Effector memory CD4-positive, alpha-beta T cell (primary cell): ENCODE measurements around the gene ZNF646.
A peak's percentile ranks its signal among the peaks of the same experiment; 100 is the strongest.

Source experiments
- DNase-seq, 3 donors: peaks; one replicate each; pipeline ENCODE4 v3.0.0-alpha.2; 2020
- H3K27ac ChIP-seq: 2 replicates; pipeline ENCODE4 v1.7.0; 2013; ENCODE audit warnings: mild to moderate bottlenecking, low read length, moderate library complexity; ENCODE audit not compliant: insufficient read depth, poor library complexity, severe bottlenecking
- H3K27me3 ChIP-seq: replicated peaks from 2 replicates; pipeline ENCODE4 v1.7.0; 2013; ENCODE audit warnings: mild to moderate bottlenecking, low read length; ENCODE audit not compliant: insufficient read depth, control insufficient read depth, poor library complexity, severe bottlenecking
- H3K36me3 ChIP-seq: 2 replicates; pipeline ENCODE4 v1.7.0; 2013; ENCODE audit warnings: mild to moderate bottlenecking, low read length, moderate library complexity; ENCODE audit not compliant: control insufficient read depth, insufficient read depth
- H3K4me1 ChIP-seq: 2 replicates; pipeline ENCODE4 v1.7.0; 2013; ENCODE audit warnings: low read length, mild to moderate bottlenecking; ENCODE audit not compliant: control insufficient read depth, insufficient read depth, poor library complexity, severe bottlenecking
- H3K4me3 ChIP-seq: 2 replicates; pipeline ENCODE4 v1.7.0; 2013; ENCODE audit warnings: low read length, low read depth, mild to moderate bottlenecking; ENCODE audit not compliant: insufficient read depth, poor library complexity, severe bottlenecking
- H3K9me3 ChIP-seq: 2 replicates; pipeline ENCODE4 v1.7.0; 2013; ENCODE audit warnings: mild to moderate bottlenecking, low read length, moderate library complexity; ENCODE audit not compliant: control insufficient read depth

ZNF646 gene

GRCh38 chr16:31117384-31118222 lies 43.4 kb downstream of the ZNF646 start, which contains the start of gene KAT8:
TSS of gene KAT8 (plus strand) at chr16:31117664. CDS start at chr16:31117682, 18 bp downstream.
- peak; percentile 94 to 97 (median 96) for DNase-seq
- Histone ChIP-seq H3K9me3 (no peaks in the 10 kb centered on the region), H3K27me3 (no peaks in the 10 kb centered on the region), H3K4me1 (peaks cover 5% of the 10 kb centered on the region), H3K36me3 (peaks cover 23% of the 10 kb centered on the region), H3K4me3 (peak within 1 kb of the TSS; percentile 62), H3K27ac (peak within 1 kb of the TSS; percentile 90)

- peaks cover 5% of the 10 kb centered on the region for H3K4me1 ChIP-seq
- no peak for DNase-seq
- H3K36me3 ChIP-seq, result peaks cover 23% of the 10 kb centered on the region
- peak overlapping the region; percentile 90 for H3K27ac ChIP-seq
- H3K27me3 ChIP-seq, result no peaks in the 10 kb centered on the region
- H3K9me3 ChIP-seq, result no peaks in the 10 kb centered on the region
- H3K4me3 ChIP-seq, result peak overlapping the region; percentile 62
These were observed 44.3 kb downstream of the ZNF646 start for GRCh38 chr16:31118223-31119155.

GRCh38 chr16:31120129-31120528 lies 45.9 kb downstream of the ZNF646 start:
- no peak overlapping the region for H3K27ac ChIP-seq
- peaks cover 27% of the 10 kb centered on the region for H3K36me3 ChIP-seq
- no peak for DNase-seq

GRCh38 chr16:31125844-31126243 lies 51.6 kb downstream of the ZNF646 start:
- H3K27me3 ChIP-seq, result no peaks in the 10 kb centered on the region
- no peak overlapping the region for H3K27ac ChIP-seq
- H3K9me3 ChIP-seq, result no peaks in the 10 kb centered on the region
- no peak for DNase-seq
- H3K36me3 ChIP-seq, result peaks cover 34% of the 10 kb centered on the region
- H3K4me1 ChIP-seq, result no peaks in the 10 kb centered on the region
- no peak overlapping the region for H3K4me3 ChIP-seq

More at GRCh38 chr16:31120129-31120528, 45.9 kb downstream of the ZNF646 start:
- Histone ChIP-seq H3K4me3 (no peak overlapping the region), H3K9me3 (no peaks in the 10 kb centered on the region), H3K27me3 (no peaks in the 10 kb centered on the region), H3K4me1 (peaks cover 5% of the 10 kb centered on the region)

- Histone ChIP-seq H3K27ac (no peak overlapping the region), H3K27me3 (no peaks in the 10 kb centered on the region), H3K36me3 (peaks cover 40% of the 10 kb centered on the region), H3K4me1 (no peaks in the 10 kb centered on the region), H3K4me3 (no peak overlapping the region), H3K9me3 (no peaks in the 10 kb centered on the region)
- no peak for DNase-seq
These were observed 53.0 kb downstream of the ZNF646 start for GRCh38 chr16:31127182-31127581.

- Histone ChIP-seq H3K27ac (no peak overlapping the region), H3K4me3 (no peak overlapping the region), H3K36me3 (peaks cover 42% of the 10 kb centered on the region), H3K9me3 (no peaks in the 10 kb centered on the region), H3K4me1 (no peaks in the 10 kb centered on the region), H3K27me3 (no peaks in the 10 kb centered on the region)
- DNase-seq, result no peak
These were observed 54.7 kb downstream of the ZNF646 start for GRCh38 chr16:31128711-31129567.

GRCh38 chr16:31129568-31130335 lies 55.5 kb downstream of the ZNF646 start:
- Histone ChIP-seq H3K9me3 (no peaks in the 10 kb centered on the region), H3K27me3 (no peaks in the 10 kb centered on the region), H3K36me3 (peaks cover 38% of the 10 kb centered on the region), H3K27ac (no peak overlapping the region), H3K4me3 (no peak overlapping the region), H3K4me1 (no peaks in the 10 kb centered on the region)
- DNase-seq, result no peak

- H3K4me1 ChIP-seq, result no peaks in the 10 kb centered on the region
These were observed 56.2 kb downstream of the ZNF646 start for GRCh38 chr16:31130336-31130891.

More at GRCh38 chr16:31130336-31130891, 56.2 kb downstream of the ZNF646 start:
- DNase-seq, result no peak
- Histone ChIP-seq H3K27ac (no peak overlapping the region), H3K27me3 (no peaks in the 10 kb centered on the region), H3K36me3 (peaks cover 38% of the 10 kb centered on the region), H3K9me3 (no peaks in the 10 kb centered on the region), H3K4me3 (no peak overlapping the region)
